HepG2 (cell line): Measurements from ENCODE around the gene ENTPD5. TPM values are rescaled to one million over a fixed set of nuclear protein-coding genes. Genes with fewer than 3 reads are reported as not detected.
A peak's percentile ranks its signal among the peaks of the same experiment; 100 is the strongest.

Experiments used
- ATAC-seq: fragments of 200-7000 bp; cut with Tn5 transposase; 3 replicates; pipeline ENCODE4 v1.9.1; 2020; ENCODE audit warnings: mild to moderate bottlenecking, moderate library complexity
- BruUV-seq: library from RNA; stranded (reverse); fragments of 400-500 nt; replicated peaks from 2 replicates; lab custom pipeline; 2021; lab: Mats Ljungman, UMichigan
- CTCF ChIA-PET: fragments of 300-600 bp; formaldehyde crosslinking; extraction: SDS; loops from one replicate; lab custom pipeline; 2021; ENCODE audit warnings: low total read pairs, inconsistent platforms, low intra/inter-chr PET ratio; lab: Yijun Ruan, JAX
- POLR2A ChIA-PET: fragments of 350-600 bp; sonication (Branson Sonifier 250); formaldehyde crosslinking; loops from one replicate; lab custom pipeline; 2020; ENCODE audit warnings: antibody characterized with exemption, inconsistent platforms; lab: Yijun Ruan, JAX
- DNase-seq: peaks from one replicate; pipeline ENCODE4 v3.0.0-alpha.2; 2015; ENCODE audit warnings: low spot score
- FAIRE-seq: peaks from 3 replicates; lab custom pipeline; 2011; peaks lifted over from hg19 to GRCh38; lab: Jason Lieb, UNC
- H2AFZ ChIP-seq: one replicate; pipeline ENCODE4 v1.6.1; 2011; ENCODE audit warnings: low read length, inconsistent platforms
- H3K27ac ChIP-seq: fragments of 300-600 bp; 3 replicates; pipeline ENCODE4 v1.8.0; 2011; ENCODE audit warnings: mixed run types, mild to moderate bottlenecking, mixed read lengths, low read length, inconsistent platforms; ENCODE audit not compliant: insufficient read depth; ENCODE audit errors: extremely low read length
- H3K27me3 ChIP-seq, 2 experiments: fragments of 200-600 bp in 1 of 2; 2 replicates in 1 of 2; 3 replicates in 1 of 2; pipeline versions ENCODE4 v1.6.0 to v1.8.0; 2011; ENCODE audit warnings: low read length in 2 of 2, mild to moderate bottlenecking in 2 of 2, moderate library complexity in 2 of 2, inconsistent platforms in 1 of 2; ENCODE audit not compliant: insufficient read depth in 2 of 2, control insufficient read depth in 1 of 2
- H3K36me3 ChIP-seq, 2 experiments: fragments of 200-600 bp in 1 of 2; replicated peaks in 1 of 2; 2 replicates in 1 of 2; 3 replicates in 1 of 2; pipeline versions ENCODE4 v1.5.1 to v1.8.0; 2011; ENCODE audit warnings: low read length in 2 of 2, inconsistent platforms in 1 of 2; ENCODE audit not compliant: insufficient read depth in 2 of 2, control insufficient read depth in 1 of 2
- H3K4me1 ChIP-seq: 2 replicates; pipeline ENCODE4 v1.5.1; 2012; ENCODE audit warnings: low read length, inconsistent platforms; ENCODE audit not compliant: insufficient read depth
- H3K4me2 ChIP-seq: 2 replicates; pipeline ENCODE4 v1.6.0; 2011; ENCODE audit warnings: low read depth, low read length, inconsistent platforms
- H3K4me3 ChIP-seq, 3 experiments: fragments of 200-600 bp in 1 of 3; sonication (generic), shearing (Covaris generic) in 1 of 3; replicated peaks in 1 of 3; 2 replicates each; pipeline ENCODE4 v1.5.1; 2011 to 2016; ENCODE audit warnings: low read length in 3 of 3, inconsistent platforms in 2 of 3, low read depth in 2 of 3, mild to moderate bottlenecking in 2 of 3, control low read depth in 1 of 3, mixed read lengths in 1 of 3; ENCODE audit not compliant: insufficient read depth in 1 of 3
- H3K79me2 ChIP-seq: one replicate; pipeline ENCODE4 v1.6.1; 2011; ENCODE audit warnings: low read length, inconsistent platforms; ENCODE audit not compliant: insufficient read depth
- H3K9ac ChIP-seq: 2 replicates; pipeline ENCODE4 v1.6.0; 2011; ENCODE audit warnings: mild to moderate bottlenecking, low read depth, low read length, inconsistent platforms; ENCODE audit not compliant: insufficient read depth
- H3K9me3 ChIP-seq: 2 replicates; pipeline ENCODE4 v1.5.1; 2012; ENCODE audit warnings: mild to moderate bottlenecking, low read length
- H4K20me1 ChIP-seq: 2 replicates; pipeline ENCODE4 v1.6.0; 2011; ENCODE audit warnings: inconsistent platforms, mild to moderate bottlenecking, low read length, moderate library complexity; ENCODE audit not compliant: insufficient read depth
- ADNP ChIP-seq: sonication (generic); formaldehyde crosslinking; IDR thresholded peaks from 2 replicates; pipeline ENCODE4 v1.4.0; 2020; ENCODE audit warnings: missing genetic modification reagents
- HNF4G ChIP-seq, 2 experiments: sonication (generic) in 1 of 2; formaldehyde crosslinking in 1 of 2; IDR thresholded peaks; 2 replicates each; pipeline versions ENCODE4 v1.4.0 to v1.6.1; 2011 to 2020; ENCODE audit warnings: borderline replicate concordance in 2 of 2, low read depth in 2 of 2, mild to moderate bottlenecking in 2 of 2, low read length in 1 of 2, missing genetic modification reagents in 1 of 2, moderate library complexity in 1 of 2
- MAFF ChIP-seq: IDR thresholded peaks from 2 replicates; pipeline ENCODE4 v1.6.1; 2011; ENCODE audit warnings: low read depth, low read length, improper control_type of control experiment
- MAFK ChIP-seq, 2 experiments: IDR thresholded peaks in 1 of 2; conservative IDR thresholded peaks in 1 of 2; 2 replicates each; pipeline ENCODE4 v1.6.1; 2011; ENCODE audit warnings: improper control_type of control experiment in 2 of 2, low read length in 2 of 2
- NR2F6 ChIP-seq, 2 experiments: IDR thresholded peaks; 2 replicates each; pipeline ENCODE4 v1.6.1; 2016; ENCODE audit warnings: antibody characterized with exemption in 1 of 2, mild to moderate bottlenecking in 1 of 2
- PLRG1 ChIP-seq: fragments of 450-650 bp; conservative IDR thresholded peaks from 2 replicates; pipeline ENCODE4 v1.6.1; 2016
- SP5 ChIP-seq: IDR thresholded peaks from 2 replicates; pipeline ENCODE4 v1.6.1; 2016; ENCODE audit warnings: low read depth, borderline replicate concordance
- ZKSCAN5 ChIP-seq: sonication (generic); formaldehyde crosslinking; IDR thresholded peaks from 2 replicates; pipeline ENCODE4 v1.5.1; 2020; ENCODE audit warnings: mild to moderate bottlenecking, missing genetic modification reagents
- ZSCAN29 ChIP-seq: sonication (generic); formaldehyde crosslinking; conservative IDR thresholded peaks from 2 replicates; pipeline ENCODE4 v1.4.0; 2020; ENCODE audit warnings: mild to moderate bottlenecking, missing genetic modification reagents
- whole genome bisulfite sequencing: methylation state at CpG from one replicate; pipeline ENCODE4 v1.1.6; 2017; ENCODE audit warnings: low lambda C conversion rate; 5-methylcytosine and 5-hydroxymethylcytosine counted together
- in situ Hi-C: cut with HindIII; loops from 2 replicates; pipeline ENCODE4 v1.10.0; 2017; ENCODE audit warnings: low pct_unique_long_range_greater_than_20kb; ENCODE audit not compliant: extremely low pct_ligation_motif_present
- intact Hi-C: fragments of 100-400 bp; cut with micrococcal nuclease; formaldehyde crosslinking; loops from one replicate; pipeline ENCODE4 v1.10.0; 2022; ENCODE audit not compliant: unreplicated experiment
- polyA plus RNA-seq, 8 experiments: library from polyadenylated mRNA; depleted of rRNA in 3 of 8; stranded (reverse) in 7 of 8; unstranded in 1 of 8; fragments of >200 nt; fragmentation: Illumina TruSeq in 4 of 8; extraction: Trizol in 4 of 8; gene quantifications; 2 replicates each; pipeline versions ENCODE4 v1.2.1 to v1.2.3, GENCODE V29; 2011 to 2016; ENCODE audit warnings: low read depth in 4 of 8, missing spikeins in 1 of 8, mixed read lengths in 1 of 8; ENCODE audit not compliant: insufficient read depth in 1 of 8
- total RNA-seq, 5 experiments: library from RNA; depleted of rRNA; stranded (reverse); fragments of >200 nt; fragmentation: Illumina TruSeq; extraction: Trizol; gene quantifications; 2 replicates each; pipeline ENCODE4 v1.2.3, GENCODE V29; 2016; ENCODE audit warnings: low read depth in 1 of 5
- TF ChIP-seq, protein P1 (sequence below): sonication (generic); formaldehyde crosslinking; conservative IDR thresholded peaks from 2 replicates; pipeline ENCODE4 v1.4.0; 2020; ENCODE audit warnings: missing genetic modification reagents
- TF ChIP-seq, protein P2 (sequence below): sonication (generic); formaldehyde crosslinking; IDR thresholded peaks from 2 replicates; pipeline ENCODE4 v1.9.0; 2021; ENCODE audit warnings: missing genetic modification reagents, borderline replicate concordance
- TF ChIP-seq, protein P3 (sequence below): sonication (generic); formaldehyde crosslinking; conservative IDR thresholded peaks from 2 replicates; pipeline ENCODE4 v1.8.1; 2023; ENCODE audit warnings: missing genetic modification reagents

ENTPD5 gene
- total and polyA plus RNA-seq, 2 of the 13 experiments (the other 11 are each of a cell fraction or from before 2014, with no cell fraction given): 33.8 to 43.3 TPM

DNA sequence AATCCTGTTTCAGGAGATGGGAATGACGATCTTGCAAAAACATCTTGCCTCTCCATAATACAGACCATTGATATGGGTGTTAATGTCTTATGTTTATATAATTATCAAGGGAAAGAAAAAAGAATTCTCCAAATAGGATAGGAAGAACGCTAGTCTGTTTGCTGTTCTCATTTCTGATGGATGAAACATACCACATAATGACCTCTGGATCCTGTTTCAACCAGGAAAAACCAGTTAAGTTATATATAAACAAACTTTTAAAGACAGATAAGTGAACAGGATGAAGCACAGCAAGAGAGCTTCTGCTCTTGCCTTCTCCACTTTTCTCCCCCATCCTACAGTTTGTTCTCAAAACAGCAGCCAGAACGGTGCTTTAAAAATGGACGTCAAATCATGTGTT is 41.2 kb downstream of the ENTPD5 start:
- peaks cover 20% of the 10 kb centered on the region for H3K4me1 ChIP-seq
- no peaks in the 10 kb centered on the region for H3K27me3 ChIP-seq
- H3K9me3 ChIP-seq: no peaks in the 10 kb centered on the region
- DNase-seq: no peak
- 0 out of 2 replicates have a peak, but pooled peaks have one; percentile 19 for TF ChIP-seq MAFF
- no peak for TF ChIP-seq ZKSCAN5 (CRISPR knock-in tag)
- peak; percentile 50 to 71 for TF ChIP-seq MAFK (conservative IDR thresholded peaks at IDR 0.05 in 1 of 2, IDR thresholded peaks at IDR 0.05 in 1 of 2; ENCODE audit: low read length in 2 of 2)
- ChIA-PET CTCF (no interaction called here), POLR2A (interaction anchor here (1.4 kb wide), 1 partner anchor 19 kb away, joined by 6 read pairs; no protein-coding TSS in a partner anchor)
- H3K4me3 ChIP-seq: no peak overlapping the region
- H2AFZ ChIP-seq: no peak overlapping the region
- no peaks in the 10 kb centered on the region for H4K20me1 ChIP-seq
- FAIRE-seq: no peak
- intact Hi-C loops: no loop called here
- no peak overlapping the region for H3K27ac ChIP-seq
- no TSS peak for BruUV-seq
- WGBS: 75% methylated on average over 4 of the region's 4 CpGs
- H3K79me2 ChIP-seq: no peaks in the 10 kb centered on the region
- H3K9ac ChIP-seq: no peak overlapping the region
- H3K4me2 ChIP-seq: no peak overlapping the region
- no peak; the same call in 2 of the 3 replicates for ATAC-seq
- peaks cover 15 to 52% of the 10 kb centered on the region in 2 experiments for H3K36me3 ChIP-seq
- in situ Hi-C loops: no loop called here

DNA sequence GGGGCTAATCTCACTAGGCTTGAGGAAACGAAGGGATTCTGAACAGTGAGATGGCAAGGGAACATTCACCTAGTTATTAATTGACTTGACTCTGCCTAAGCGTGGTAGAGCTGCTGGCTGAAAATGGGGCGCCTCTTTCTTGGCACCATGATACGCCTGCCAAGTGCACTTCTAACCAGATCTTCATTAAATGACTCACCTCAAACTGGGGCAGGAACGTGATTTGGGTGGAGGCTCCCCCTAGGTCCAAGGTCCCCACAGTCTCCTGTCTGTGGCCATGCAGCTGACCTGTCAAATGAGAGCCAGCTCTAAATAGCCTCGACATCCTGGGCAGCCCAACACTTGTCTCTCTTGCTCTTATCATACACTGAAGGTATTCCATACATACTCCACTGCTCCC is 43.0 kb downstream of the ENTPD5 start:
- WGBS: 97% methylated on average over 5 of the region's 6 CpGs
- Histone ChIP-seq H3K4me2 (no peak overlapping the region), H2AFZ (no peak overlapping the region), H3K9ac (no peak overlapping the region), H3K79me2 (no peaks in the 10 kb centered on the region), H3K4me3 (no peak overlapping the region), H3K36me3 (peaks cover 21 to 66% of the 10 kb centered on the region in 2 experiments), H3K9me3 (no peaks in the 10 kb centered on the region), H3K27ac (no peak overlapping the region), H3K27me3 (no peaks in the 10 kb centered on the region), H4K20me1 (no peaks in the 10 kb centered on the region), H3K4me1 (peaks cover 20% of the 10 kb centered on the region)
- no peak for FAIRE-seq
- DNase-seq: no peak
- no TSS peak for BruUV-seq
- ChIA-PET CTCF (no interaction called here), POLR2A (interaction anchor here (0.6 to 1.8 kb wide), 2 partner anchors 17 to 26 kb away, joined by 3 to 5 read pairs; partner anchors contain the start of genes COQ6 and FAM161B)
- in situ Hi-C loops: no loop called here
- intact Hi-C loops: no loop called here
- no peak for ATAC-seq
- no peak for TF ChIP-seq SP5
- TF ChIP-seq ZSCAN29 (CRISPR knock-in tag): no peak
- no peak for TF ChIP-seq ADNP (CRISPR knock-in tag)
- TF ChIP-seq PLRG1: no peak
- TF ChIP-seq, protein P1, sequence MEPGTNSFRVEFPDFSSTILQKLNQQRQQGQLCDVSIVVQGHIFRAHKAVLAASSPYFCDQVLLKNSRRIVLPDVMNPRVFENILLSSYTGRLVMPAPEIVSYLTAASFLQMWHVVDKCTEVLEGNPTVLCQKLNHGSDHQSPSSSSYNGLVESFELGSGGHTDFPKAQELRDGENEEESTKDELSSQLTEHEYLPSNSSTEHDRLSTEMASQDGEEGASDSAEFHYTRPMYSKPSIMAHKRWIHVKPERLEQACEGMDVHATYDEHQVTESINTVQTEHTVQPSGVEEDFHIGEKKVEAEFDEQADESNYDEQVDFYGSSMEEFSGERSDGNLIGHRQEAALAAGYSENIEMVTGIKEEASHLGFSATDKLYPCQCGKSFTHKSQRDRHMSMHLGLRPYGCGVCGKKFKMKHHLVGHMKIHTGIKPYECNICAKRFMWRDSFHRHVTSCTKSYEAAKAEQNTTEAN (CRISPR knock-in tag): no peak
- TF ChIP-seq HNF4G (IDR thresholded peaks at IDR 0.05; ENCODE audit: borderline replicate concordance, low read depth, low read length): no peak
- TF ChIP-seq HNF4G (CRISPR knock-in tag; IDR thresholded peaks at IDR 0.05; ENCODE audit: borderline replicate concordance, low read depth): no peak
- TF ChIP-seq, protein P2, sequence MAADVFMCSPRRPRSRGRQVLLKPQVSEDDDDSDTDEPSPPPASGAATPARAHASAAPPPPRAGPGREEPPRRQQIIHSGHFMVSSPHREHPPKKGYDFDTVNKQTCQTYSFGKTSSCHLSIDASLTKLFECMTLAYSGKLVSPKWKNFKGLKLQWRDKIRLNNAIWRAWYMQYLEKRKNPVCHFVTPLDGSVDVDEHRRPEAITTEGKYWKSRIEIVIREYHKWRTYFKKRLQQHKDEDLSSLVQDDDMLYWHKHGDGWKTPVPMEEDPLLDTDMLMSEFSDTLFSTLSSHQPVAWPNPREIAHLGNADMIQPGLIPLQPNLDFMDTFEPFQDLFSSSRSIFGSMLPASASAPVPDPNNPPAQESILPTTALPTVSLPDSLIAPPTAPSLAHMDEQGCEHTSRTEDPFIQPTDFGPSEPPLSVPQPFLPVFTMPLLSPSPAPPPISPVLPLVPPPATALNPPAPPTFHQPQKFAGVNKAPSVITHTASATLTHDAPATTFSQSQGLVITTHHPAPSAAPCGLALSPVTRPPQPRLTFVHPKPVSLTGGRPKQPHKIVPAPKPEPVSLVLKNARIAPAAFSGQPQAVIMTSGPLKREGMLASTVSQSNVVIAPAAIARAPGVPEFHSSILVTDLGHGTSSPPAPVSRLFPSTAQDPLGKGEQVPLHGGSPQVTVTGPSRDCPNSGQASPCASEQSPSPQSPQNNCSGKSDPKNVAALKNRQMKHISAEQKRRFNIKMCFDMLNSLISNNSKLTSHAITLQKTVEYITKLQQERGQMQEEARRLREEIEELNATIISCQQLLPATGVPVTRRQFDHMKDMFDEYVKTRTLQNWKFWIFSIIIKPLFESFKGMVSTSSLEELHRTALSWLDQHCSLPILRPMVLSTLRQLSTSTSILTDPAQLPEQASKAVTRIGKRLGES (CRISPR knock-in tag): no peak
- no peak for TF ChIP-seq NR2F6 (IDR thresholded peaks at IDR 0.05)
- no peak for TF ChIP-seq NR2F6 (CRISPR knock-in tag; IDR thresholded peaks at IDR 0.05)
- TF ChIP-seq, protein P3, sequence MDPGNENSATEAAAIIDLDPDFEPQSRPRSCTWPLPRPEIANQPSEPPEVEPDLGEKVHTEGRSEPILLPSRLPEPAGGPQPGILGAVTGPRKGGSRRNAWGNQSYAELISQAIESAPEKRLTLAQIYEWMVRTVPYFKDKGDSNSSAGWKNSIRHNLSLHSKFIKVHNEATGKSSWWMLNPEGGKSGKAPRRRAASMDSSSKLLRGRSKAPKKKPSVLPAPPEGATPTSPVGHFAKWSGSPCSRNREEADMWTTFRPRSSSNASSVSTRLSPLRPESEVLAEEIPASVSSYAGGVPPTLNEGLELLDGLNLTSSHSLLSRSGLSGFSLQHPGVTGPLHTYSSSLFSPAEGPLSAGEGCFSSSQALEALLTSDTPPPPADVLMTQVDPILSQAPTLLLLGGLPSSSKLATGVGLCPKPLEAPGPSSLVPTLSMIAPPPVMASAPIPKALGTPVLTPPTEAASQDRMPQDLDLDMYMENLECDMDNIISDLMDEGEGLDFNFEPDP (CRISPR knock-in tag): no peak
